GM20431 (cell line): ENCODE measurements around the gene LATS2.

ENCODE experiments used
- in situ Hi-C: fragments of 300-500 bp; cut with MseI, MboI; formaldehyde crosslinking; loops from one replicate; pipeline ENCODE4 v1.15.0; 2020; ENCODE audit warnings: low sequenced_read_pairs; ENCODE audit not compliant: unreplicated experiment

The LATS2 gene

DNA sequence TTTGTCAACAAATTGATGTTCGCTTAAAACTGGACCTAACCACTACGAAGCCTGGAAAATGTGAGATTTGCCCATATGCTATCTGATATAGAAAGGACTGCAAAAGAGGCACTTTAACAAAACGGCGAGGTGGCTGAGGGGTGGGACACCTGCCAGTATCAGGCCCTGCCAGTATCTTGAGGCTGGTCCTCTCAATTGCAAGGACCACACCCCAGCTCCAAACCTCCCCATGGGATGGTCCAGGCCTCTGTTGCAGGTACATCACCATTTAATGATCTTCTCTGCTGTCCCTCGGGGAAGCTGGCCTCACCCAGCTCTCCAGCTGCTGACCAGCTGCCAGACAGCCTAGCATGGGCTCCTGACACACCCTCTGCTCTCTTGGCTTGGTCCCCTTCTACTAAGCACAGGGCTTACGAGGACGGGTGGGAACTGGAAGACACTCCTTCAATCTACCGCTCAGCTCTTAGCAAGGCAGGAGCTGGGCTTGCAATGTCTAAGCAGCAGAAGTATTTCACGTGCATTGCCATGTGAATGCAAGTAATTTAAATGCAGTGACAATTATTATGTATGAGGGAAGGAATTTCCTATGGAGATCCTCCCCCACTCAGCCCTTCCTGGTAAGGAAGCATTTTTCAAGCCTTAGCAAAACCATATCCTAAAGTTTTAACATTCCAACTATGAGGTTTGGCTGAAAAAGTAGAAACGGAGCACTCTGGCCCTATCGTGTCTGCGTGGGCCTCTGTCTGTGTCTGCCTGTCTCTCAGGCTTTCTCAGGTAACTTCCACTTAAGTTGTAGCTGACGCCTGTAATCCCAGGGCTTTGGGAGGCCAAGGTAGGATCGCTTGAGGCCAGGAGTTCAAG, 63.9 kb downstream of the LATS2 start:
- in situ Hi-C loops = no loop called here

- in situ Hi-C loops = no loop called here
Measured at GRCh38 chr13:20995245-20995838, 66.0 kb downstream of the LATS2 start.

- in situ Hi-C loops = no loop called here
Measured at GRCh38 chr13:20994441-20994821, 67.0 kb downstream of the LATS2 start.

DNA sequence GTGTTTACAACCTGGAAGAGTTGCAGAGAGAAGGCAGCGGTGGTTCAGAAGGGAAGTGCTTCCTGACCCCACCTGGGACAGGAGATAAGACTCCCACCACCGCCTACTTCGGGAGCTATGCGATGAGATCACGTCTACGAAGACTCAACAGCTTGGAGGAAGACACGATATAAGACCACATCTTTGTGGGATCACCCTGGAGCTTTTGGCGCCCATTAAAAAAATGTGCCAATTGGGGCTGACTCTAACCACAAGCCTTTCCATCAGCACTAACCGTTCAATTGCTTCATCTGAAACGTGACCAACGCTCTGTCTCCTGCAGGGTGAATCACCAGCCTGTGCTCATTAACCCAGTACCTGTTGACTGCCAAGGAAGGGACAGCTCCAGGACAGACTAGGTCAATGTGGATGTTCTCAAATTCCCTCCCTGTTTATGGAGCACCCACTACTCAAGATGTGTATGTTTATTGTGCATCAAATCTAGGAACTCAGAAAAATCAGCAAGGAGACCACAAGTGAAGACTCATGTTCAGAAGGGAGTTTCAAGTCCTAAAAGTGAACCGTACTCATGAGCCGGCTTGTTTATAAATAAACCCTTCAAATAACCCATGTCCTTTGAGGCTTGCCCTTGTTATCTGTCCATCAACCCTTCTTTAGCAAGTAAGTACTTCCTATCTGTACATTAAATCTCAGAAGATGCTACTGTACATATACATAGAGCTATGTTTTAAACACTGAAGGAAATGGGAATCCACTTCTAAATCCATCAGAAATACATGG, 67.5 kb downstream of the LATS2 start:
- in situ Hi-C loops = no loop called here

- in situ Hi-C loops = no loop called here
Measured at GRCh38 chr13:20993211-20993610, 68.2 kb downstream of the LATS2 start.

- in situ Hi-C loops = no loop called here
Measured at GRCh38 chr13:20991741-20992520, 69.5 kb downstream of the LATS2 start.

GRCh38 chr13:20990910-20991525, 70.4 kb downstream of the LATS2 start:
- in situ Hi-C loops = no loop called here

DNA sequence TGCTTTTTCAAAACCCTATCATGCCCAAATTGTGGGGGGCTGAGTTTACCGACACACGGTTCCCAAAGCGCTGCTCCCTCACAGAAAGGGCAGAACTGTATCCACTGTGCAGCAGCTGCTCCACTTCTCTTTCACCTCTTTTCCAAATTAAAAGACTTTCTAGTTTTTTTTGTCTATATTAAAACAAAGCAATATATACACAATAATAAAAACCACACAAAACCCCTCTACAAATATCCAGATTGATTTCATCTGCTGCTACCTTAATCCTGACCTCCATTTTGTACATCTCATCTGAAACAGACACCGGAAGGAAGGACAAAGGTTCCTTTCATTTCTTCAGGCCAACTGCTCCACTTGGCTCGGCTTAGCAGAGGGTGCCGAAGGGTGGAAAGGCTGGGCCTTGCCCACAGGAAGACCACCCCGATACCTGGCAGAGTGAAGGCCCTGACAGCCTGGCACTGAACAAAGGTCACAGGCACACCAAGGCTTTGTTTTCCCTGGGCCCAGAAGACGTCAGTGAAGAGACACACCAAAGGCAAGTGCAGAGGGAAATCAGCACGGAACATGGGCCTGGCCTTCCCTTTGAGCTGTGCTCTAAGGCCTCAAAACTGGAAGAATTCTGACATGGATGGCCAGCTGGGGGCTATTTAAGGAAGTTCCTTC, 71.6 kb downstream of the LATS2 start:
- in situ Hi-C loops = no loop called here

DNA sequence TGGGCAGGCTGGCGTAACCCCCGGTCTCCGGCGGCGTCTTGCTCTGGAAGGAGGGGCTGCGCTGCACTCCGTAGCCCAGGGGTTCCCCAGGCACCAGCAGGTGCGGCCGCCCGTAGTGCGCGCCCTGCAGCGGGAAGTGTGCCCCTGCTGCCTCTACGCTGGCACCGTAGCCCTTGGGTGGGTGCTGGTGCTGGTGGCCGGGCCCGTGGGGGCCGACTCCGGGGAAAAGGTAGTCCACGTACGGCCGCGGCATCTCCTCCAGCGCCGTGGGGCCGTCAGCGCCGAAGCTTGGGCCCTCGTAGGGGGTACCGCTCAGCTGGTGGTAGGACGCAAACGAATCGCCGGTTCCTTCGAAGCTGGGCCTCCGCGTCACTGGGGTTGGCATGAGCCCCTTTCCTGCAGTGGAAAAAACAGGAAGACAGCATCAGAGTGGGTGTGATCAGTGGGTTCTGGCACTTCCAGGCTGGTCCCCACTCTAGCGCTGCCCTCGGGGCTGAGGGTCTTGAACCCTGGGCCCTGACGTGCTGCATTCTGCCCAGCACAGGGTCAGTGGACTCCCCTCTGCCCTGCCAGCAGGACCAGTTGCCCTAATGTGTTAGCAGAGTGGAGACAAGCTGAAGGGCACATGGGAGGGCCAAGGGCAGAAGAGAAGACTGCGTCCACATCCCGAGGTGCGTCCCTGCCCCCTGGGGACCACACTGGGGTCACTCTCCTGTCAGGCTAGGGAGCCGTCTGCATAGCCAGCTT, 72.3 kb downstream of the LATS2 start:
- in situ Hi-C loops = no loop called here

DNA sequence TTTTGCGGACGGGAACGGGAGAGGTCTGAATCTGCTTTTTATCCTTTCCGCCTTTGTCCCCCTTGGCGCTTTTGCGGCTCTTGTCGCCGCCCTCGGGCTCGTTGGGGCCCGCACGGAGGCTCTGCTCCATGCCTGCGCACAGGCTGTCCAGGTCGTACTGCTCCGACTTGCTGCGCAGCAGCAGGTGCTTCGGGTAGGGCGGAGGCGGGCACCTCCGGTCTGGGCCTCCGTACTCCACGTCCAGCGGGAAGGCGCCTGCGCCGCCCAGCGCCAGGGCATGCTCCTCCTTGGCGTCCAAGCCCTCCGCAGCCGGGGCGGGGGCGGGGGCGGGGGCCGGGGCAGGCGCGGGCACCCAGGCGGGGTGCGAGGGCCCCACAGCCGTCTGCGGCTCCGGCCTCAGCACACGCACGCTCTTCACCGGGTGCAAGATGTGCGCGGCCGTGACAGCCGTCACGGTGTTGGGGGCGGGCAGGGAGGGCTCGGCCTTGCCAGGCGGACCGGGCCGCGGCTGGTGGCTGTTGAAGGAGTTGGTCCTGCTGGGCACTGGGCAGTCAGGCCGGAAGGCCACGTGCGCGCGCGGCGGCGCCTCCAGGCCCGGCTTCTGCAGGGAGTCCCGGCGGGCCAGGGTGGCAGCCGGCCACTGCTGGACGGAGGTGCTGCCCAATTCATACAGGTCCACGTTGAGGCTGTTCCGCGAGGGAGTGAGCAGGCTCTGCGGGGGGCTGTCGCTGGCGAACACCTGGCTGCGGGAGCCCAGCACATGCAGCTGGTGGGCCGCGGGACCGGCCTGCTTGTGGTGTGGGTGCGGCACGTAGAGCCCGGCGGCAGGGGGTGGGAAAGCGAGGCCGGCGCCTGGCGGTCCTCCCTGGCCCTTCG, 73.1 kb downstream of the LATS2 start:
- in situ Hi-C loops = no loop called here

- in situ Hi-C loops = no loop called here
Measured at GRCh38 chr13:20987599-20987998, 73.8 kb downstream of the LATS2 start.

DNA sequence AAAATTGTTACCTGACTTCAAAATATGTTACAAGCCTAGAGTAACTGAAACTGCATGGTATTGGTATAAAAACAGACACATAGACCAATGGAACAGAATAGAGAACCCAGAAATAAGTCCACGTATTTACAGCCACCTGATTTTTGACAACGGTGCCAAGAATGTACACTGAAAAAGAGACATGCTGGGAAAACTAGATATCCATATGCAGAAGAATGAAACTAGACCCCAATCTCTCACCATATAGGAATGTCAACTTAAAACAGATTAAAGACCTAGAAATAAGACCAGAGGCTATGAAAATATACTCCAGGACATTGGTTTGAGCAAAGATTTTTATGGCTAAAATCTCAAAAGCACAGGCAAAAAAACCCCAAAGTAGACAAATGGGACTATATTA, 76.5 kb downstream of the LATS2 start:
- in situ Hi-C loops = no loop called here

DNA sequence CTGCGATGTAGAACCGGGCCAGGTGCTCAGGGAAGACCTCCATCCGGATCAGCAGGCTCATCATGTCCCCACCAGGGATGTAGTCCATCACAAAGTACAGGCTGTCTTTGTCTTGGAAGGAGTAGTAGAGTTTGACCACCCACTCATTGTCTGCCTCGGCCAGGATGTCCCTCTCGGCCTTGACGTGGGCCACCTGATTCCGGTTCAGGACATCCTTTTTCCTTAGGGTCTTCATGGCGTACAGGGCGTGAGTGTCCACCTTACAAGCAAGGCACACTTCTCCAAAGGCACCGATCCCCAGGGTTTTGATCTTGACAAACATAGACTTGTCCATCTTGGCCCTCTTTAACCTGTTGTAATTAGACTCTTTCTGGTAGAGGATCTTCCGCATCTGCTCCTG, 78.0 kb downstream of the LATS2 start:
- in situ Hi-C loops = no loop called here

DNA sequence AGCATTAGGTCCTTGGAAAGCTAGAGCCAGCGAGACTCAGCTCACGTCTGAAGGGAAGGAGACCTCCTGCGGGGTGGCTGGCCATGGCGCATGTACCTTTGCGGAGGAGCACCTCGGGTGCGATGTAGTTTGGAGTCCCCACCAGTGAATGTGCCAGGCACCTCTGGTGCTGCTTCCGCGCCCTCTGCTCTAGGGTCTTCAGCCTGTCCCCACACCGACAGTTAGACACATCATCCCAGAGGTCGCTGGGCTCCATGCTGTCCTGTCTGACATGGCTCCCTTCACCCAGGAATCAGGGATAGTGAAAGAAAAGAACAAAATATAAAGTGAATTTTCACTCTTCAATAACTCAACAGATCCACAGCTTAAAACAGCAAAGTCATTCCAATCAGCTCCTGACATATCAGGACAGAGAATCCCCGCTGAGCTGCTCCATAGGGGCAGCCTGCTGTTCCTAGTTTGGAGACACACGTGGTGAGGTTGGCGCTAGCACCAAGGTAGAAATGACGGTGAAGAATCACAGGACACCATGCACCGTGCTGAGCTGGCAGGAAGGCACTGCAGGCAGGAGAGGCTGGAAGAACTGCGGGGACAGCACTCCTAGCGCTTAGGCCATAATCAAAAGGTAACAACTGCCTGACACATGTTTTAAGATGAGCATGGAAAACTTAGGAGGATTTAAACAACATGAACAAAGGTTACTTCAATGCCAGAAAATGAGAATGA, 79.9 kb downstream of the LATS2 start:
- in situ Hi-C loops = no loop called here

DNA sequence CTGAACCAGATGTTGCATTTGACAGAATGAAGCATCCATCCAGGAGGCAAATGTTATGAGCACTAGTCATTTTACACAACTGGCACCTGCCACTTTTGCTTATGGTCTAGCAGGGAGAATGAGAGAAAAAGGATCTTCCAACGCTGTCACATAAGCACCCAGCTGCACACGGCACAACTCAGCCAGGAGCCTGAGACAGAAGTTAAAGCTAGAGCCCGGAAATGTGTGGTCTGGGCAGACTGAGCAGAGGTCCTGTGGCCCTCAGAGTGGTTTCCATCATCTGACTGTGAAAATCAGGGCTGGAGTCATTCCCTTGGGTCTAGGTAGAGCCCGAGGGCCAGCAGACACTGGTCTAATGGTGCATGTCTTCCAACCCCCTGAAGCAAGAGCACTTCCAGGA, 80.5 kb downstream of the LATS2 start:
- in situ Hi-C loops = no loop called here

DNA sequence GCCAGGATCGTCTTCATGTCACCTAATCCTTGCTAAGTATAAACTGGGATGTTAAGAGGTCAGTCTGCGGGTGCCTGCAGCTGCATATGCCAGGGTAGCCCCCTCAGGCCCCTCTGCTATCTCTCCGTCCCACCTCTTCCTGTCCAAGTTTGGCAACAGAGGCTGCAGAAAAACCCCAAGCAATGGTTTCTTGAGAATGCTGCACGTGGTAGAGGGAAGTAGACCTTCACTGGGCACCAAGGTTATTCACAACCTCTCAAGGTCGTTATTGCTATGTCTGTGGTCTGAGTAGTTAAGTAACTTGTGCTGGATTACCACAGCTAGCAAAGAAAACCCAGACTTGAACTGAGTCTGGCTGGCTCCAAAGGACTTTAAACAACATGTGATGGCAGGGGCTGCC, 81.0 kb downstream of the LATS2 start:
- in situ Hi-C loops = no loop called here

DNA sequence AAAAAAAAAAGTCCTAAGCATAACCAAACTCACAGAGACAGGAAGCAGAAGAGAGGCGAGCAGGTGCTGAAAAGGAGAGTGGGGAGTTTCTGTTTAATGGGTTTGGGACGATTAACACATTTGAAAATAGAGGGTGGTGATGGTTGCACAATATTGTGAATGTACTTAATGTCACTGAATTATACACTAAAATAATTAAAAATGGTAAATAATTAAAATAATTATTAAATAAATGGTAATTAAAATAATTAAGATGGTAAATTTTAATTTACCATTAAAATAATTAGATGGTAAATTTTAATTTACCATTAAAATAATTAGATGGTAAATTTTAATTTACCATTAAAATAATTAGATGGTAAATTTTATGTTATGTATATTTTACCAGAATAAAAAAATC, 84.0 kb downstream of the LATS2 start:
- in situ Hi-C loops = no loop called here
